ENCODE data around the gene ADM.

GRCh38 chr11:10348650-10349280 is 43.9 kb downstream of the ADM start:
- TF ChIP-seq USF2 (IDR thresholded peaks at IDR 0.05) (no peak), POLR2A (IDR thresholded peaks at IDR 0.05; ENCODE audit: low read length) (no peak), CTCF (IDR thresholded peaks at IDR 0.05) (no peak), ZC3H11A (IDR thresholded peaks at IDR 0.05) (no peak), BHLHE40 (IDR thresholded peaks at IDR 0.05; ENCODE audit: low read depth, low read length) (no peak), EP300 (IDR thresholded peaks at IDR 0.05) (no peak), HMGXB4 (CRISPR knock-in tag; IDR thresholded peaks at IDR 0.05; ENCODE audit: borderline replicate concordance) (no peak), EHF (CRISPR knock-in tag; IDR thresholded peaks at IDR 0.05) (no peak), BCL3 (IDR thresholded peaks at IDR 0.05) (no peak), CBX2 (IDR thresholded peaks at IDR 0.05; ENCODE audit: borderline replicate concordance, low read depth) (no peak), SMC3 (IDR thresholded peaks at IDR 0.05) (no peak), FOXS1 (CRISPR knock-in tag; IDR thresholded peaks at IDR 0.05) (no peak)

Data from A549 (cell line).